ENCODE data around the gene UNC13C. TPM values are rescaled to one million over a fixed set of nuclear protein-coding genes. Genes with fewer than 3 reads are reported as not detected.
"Not testable (repeated sequence)": the region's sequence is repeated elsewhere in the genome, so short reads cannot be mapped to it uniquely, and the experiment has no call there.

UNC13C gene
- polyA plus RNA-seq (2011; rRNA removed) (not detected in 2 replicates), polyA minus RNA-seq (2011; rRNA and poly(A)+ RNA removed) (not detected in 2 replicates)

- no peak within 1 kb of the TSS for H3K4me3 ChIP-seq (ENCODE audit: low read depth, low read length)
- H3K27me3 ChIP-seq (ENCODE audit: control insufficient read depth, insufficient read depth, low read length) = no peaks in the 10 kb centered on the region
- POLR2A ChIA-PET = no interaction called here
- CTCF ChIA-PET = no interaction called here
- no peak for DNase-seq (ENCODE audit: low read depth, low spot score)
- H3K9me3 ChIP-seq (ENCODE audit: control insufficient read depth, insufficient read depth, low read length) = no peaks in the 10 kb centered on the region
- TF ChIP-seq, protein P1, sequence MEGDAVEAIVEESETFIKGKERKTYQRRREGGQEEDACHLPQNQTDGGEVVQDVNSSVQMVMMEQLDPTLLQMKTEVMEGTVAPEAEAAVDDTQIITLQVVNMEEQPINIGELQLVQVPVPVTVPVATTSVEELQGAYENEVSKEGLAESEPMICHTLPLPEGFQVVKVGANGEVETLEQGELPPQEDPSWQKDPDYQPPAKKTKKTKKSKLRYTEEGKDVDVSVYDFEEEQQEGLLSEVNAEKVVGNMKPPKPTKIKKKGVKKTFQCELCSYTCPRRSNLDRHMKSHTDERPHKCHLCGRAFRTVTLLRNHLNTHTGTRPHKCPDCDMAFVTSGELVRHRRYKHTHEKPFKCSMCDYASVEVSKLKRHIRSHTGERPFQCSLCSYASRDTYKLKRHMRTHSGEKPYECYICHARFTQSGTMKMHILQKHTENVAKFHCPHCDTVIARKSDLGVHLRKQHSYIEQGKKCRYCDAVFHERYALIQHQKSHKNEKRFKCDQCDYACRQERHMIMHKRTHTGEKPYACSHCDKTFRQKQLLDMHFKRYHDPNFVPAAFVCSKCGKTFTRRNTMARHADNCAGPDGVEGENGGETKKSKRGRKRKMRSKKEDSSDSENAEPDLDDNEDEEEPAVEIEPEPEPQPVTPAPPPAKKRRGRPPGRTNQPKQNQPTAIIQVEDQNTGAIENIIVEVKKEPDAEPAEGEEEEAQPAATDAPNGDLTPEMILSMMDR (IDR thresholded peaks at IDR 0.05; ENCODE audit: low read depth, low read length) = no peak
- no peak within 1 kb of the TSS for H3K27ac ChIP-seq (ENCODE audit: low read depth, low read length)
Measured at GRCh38 chr15:53978253-53978906, at the start of gene UNC13C. Gene UNC13C, plus strand, starts transcription at chr15:53978441. Its CDS starts 34,463 bp downstream, at chr15:54012904.

DNA sequence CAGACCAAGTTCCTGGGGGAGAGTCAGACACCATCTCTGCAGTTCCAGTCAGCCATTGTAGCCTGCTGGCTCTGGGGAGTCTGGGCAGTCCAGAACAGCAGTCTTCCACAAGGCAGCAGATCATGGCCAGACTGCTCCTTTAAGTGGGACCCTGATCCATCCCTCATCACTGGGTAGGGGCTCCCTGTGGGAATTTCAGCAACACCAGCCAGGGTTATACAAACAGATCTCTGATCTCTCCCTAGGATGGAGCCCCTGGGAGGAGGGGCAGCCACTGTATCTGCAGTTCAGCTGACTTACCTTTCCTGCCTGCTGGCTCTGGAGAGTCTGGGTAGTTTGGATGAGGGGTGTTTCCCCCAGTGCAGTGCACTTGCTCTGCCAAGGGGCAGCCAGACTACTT lies 42.1 kb upstream of the UNC13C start:
- ChIA-PET POLR2A (no interaction called here), CTCF (no interaction called here)
- TF ChIP-seq, protein P1 (IDR thresholded peaks at IDR 0.05; ENCODE audit: low read depth, low read length) = no peak
- no peak overlapping the region for H3K4me3 ChIP-seq (ENCODE audit: low read depth, low read length)
- peaks cover 12% of the 10 kb centered on the region; the same call in 1 of the 2 replicates for H3K9me3 ChIP-seq (ENCODE audit: control insufficient read depth, insufficient read depth, low read length)
- H3K27me3 ChIP-seq (ENCODE audit: control insufficient read depth, insufficient read depth, low read length) = no peaks in the 10 kb centered on the region
- DNase-seq (ENCODE audit: low read depth, low spot score) = no peak
- H3K27ac ChIP-seq (ENCODE audit: low read depth, low read length) = no peak overlapping the region

DNA sequence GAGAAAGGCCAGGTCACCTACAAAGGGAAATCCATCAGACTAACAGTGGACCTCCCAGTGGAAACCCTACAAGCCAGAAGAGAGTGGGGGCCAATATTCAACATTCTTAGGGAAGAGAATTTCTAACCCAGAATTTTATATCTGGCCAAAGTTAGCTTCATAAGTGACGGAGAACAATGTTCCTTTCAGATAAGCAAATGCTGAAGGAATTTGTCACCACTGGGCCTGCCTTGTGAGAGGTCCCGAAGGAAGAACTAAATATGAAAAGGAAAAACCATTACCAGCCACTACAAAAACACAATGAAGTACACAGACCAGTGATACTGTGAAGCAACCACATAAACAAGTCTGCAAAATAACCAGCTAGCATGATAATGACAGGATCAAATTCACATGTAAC lies 40.6 kb upstream of the UNC13C start:
- H3K27ac ChIP-seq (ENCODE audit: low read depth, low read length); H3K27me3 ChIP-seq (ENCODE audit: control insufficient read depth, insufficient read depth, low read length); POLR2A ChIA-PET; H3K4me3 ChIP-seq (ENCODE audit: low read depth, low read length); CTCF ChIA-PET; DNase-seq (ENCODE audit: low read depth, low spot score): not testable (repeated sequence)
- H3K9me3 ChIP-seq (ENCODE audit: control insufficient read depth, insufficient read depth, low read length) = peaks cover 12% of the 10 kb centered on the region; the same call in 1 of the 2 replicates

GRCh38 chr15:53950572-53950971 lies 27.7 kb upstream of the UNC13C start:
- ChIA-PET POLR2A (no interaction called here), CTCF (no interaction called here)
- H3K4me3 ChIP-seq (ENCODE audit: low read depth, low read length) = no peak overlapping the region
- H3K27me3 ChIP-seq (ENCODE audit: control insufficient read depth, insufficient read depth, low read length) = no peaks in the 10 kb centered on the region
- no peak for DNase-seq (ENCODE audit: low read depth, low spot score)
- H3K9me3 ChIP-seq (ENCODE audit: control insufficient read depth, insufficient read depth, low read length) = peaks cover 2% of the 10 kb centered on the region; the same call in 1 of the 2 replicates
- H3K27ac ChIP-seq (ENCODE audit: low read depth, low read length) = no peak overlapping the region
- TF ChIP-seq, protein P1 (IDR thresholded peaks at IDR 0.05; ENCODE audit: low read depth, low read length) = no peak

- H3K27ac ChIP-seq (ENCODE audit: low read depth, low read length) = no peak overlapping the region
- no peak overlapping the region for H3K4me3 ChIP-seq (ENCODE audit: low read depth, low read length)
- CTCF ChIA-PET = no interaction called here
- H3K9me3 ChIP-seq (ENCODE audit: control insufficient read depth, insufficient read depth, low read length) = no peaks in the 10 kb centered on the region
- no peaks in the 10 kb centered on the region for H3K27me3 ChIP-seq (ENCODE audit: control insufficient read depth, insufficient read depth, low read length)
- POLR2A ChIA-PET = no interaction called here
- TF ChIP-seq, protein P1 (IDR thresholded peaks at IDR 0.05; ENCODE audit: low read depth, low read length) = no peak
- DNase-seq (ENCODE audit: low read depth, low spot score) = no peak
Measured at GRCh38 chr15:53955396-53955795, 22.8 kb upstream of the UNC13C start.
